ENCODE data around the gene MARCHF2.
A peak's percentile ranks its signal among the peaks of the same experiment; 100 is the strongest.

Gene MARCHF2

GRCh38 chr19:8452446-8453123, 39.5 kb downstream of the MARCHF2 start:
- peaks cover 80% of the 10 kb centered on the region for H3K4me1 Mint-ChIP-seq
- ATAC-seq, result no peak
- peak overlapping the region; percentile 5 for H3K4me3 Mint-ChIP-seq
- H3K36me3 Mint-ChIP-seq, result peaks cover 98% of the 10 kb centered on the region
- H3K9me3 Mint-ChIP-seq, result no peaks in the 10 kb centered on the region
- H3K27ac Mint-ChIP-seq, result peak overlapping the region; percentile 48
- DNase-seq (ENCODE audit: low spot score in 2 of 2), result no peak

GRCh38 chr19:8453616-8454015, 40.5 kb downstream of the MARCHF2 start:
- ATAC-seq (no peak), DNase-seq (ENCODE audit: low spot score in 2 of 2) (no peak)
- no peaks in the 10 kb centered on the region for H3K9me3 Mint-ChIP-seq
- H3K36me3 Mint-ChIP-seq, result peaks cover 98% of the 10 kb centered on the region
- H3K4me3 Mint-ChIP-seq, result no peak overlapping the region
- peaks cover 82% of the 10 kb centered on the region for H3K4me1 Mint-ChIP-seq
- H3K27ac Mint-ChIP-seq, result peak overlapping the region; percentile 5

DNA sequence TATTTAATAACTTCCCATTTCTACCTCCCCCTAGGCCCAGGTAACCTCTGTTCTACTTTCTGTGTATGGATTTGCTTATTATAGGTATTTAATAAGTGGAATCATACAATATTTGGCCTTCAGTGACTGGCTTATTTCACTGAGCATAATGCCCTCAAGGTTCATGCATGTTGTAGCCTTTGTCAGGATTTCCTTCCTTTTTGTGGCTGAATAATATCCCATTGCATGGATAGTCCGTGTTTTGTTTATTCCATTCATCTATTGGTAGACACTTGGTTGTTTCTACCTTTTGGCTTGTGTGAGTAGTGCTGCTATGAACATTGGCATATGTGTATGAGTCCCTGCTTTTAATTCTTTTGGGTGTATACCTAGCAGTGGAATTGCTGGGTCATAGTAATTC, 41.1 kb downstream of the MARCHF2 start:
- H3K27ac Mint-ChIP-seq, result peak overlapping the region; percentile 5
- no peak overlapping the region for H3K4me3 Mint-ChIP-seq
- ATAC-seq (no peak), DNase-seq (ENCODE audit: low spot score in 2 of 2) (no peak)
- H3K36me3 Mint-ChIP-seq, result peaks cover 98% of the 10 kb centered on the region
- no peaks in the 10 kb centered on the region for H3K9me3 Mint-ChIP-seq
- H3K4me1 Mint-ChIP-seq, result peaks cover 83% of the 10 kb centered on the region

- H3K4me3 Mint-ChIP-seq, result no peak overlapping the region
- DNase-seq (ENCODE audit: low spot score in 2 of 2) (no peak), ATAC-seq (no peak)
- peaks cover 98% of the 10 kb centered on the region for H3K36me3 Mint-ChIP-seq
- no peaks in the 10 kb centered on the region for H3K9me3 Mint-ChIP-seq
- H3K4me1 Mint-ChIP-seq, result peaks cover 85% of the 10 kb centered on the region
- peak overlapping the region; percentile 6 for H3K27ac Mint-ChIP-seq
These were observed 41.9 kb downstream of the MARCHF2 start for GRCh38 chr19:8455018-8455417.

DNA sequence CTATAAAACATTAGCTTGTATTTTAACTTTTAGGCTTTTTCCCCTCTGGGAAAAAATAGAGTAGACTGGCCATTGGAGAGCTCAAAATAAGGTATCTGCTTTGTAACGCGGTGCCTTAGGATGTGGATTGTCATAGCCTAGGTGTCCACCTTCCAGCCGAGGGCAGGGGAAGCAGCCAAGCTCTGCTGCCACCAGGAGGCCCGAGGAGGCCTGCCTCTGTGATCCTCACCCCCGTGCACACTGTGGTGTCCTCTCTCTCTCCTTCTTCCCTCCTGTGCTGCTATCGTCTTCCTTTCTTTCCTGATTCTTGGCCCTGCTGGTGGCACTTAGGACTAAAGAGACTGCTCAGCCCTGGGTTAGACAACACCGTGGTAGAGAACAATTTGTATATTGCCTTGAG, 43.0 kb downstream of the MARCHF2 start:
- Mint-ChIP-seq H3K4me3 (no peak overlapping the region), H3K36me3 (peaks cover 100% of the 10 kb centered on the region), H3K9me3 (no peaks in the 10 kb centered on the region), H3K27ac (no peak overlapping the region), H3K4me1 (peaks cover 89% of the 10 kb centered on the region)
- no peak for DNase-seq (ENCODE audit: low spot score in 2 of 2)
- ATAC-seq, result no peak

GRCh38 chr19:8457209-8457608, 44.1 kb downstream of the MARCHF2 start:
- peaks cover 89% of the 10 kb centered on the region for H3K4me1 Mint-ChIP-seq
- H3K27ac Mint-ChIP-seq, result peak overlapping the region; percentile 77

GRCh38 chr19:8457827-8458226, 44.7 kb downstream of the MARCHF2 start:
- peaks cover 100% of the 10 kb centered on the region for H3K36me3 Mint-ChIP-seq
- H3K4me3 Mint-ChIP-seq, result peak overlapping the region; percentile 13
- H3K9me3 Mint-ChIP-seq, result no peaks in the 10 kb centered on the region
- ATAC-seq (peak; percentile 91), DNase-seq (ENCODE audit: low spot score in 2 of 2) (no peak)
- peaks cover 89% of the 10 kb centered on the region for H3K4me1 Mint-ChIP-seq
- H3K27ac Mint-ChIP-seq, result peak overlapping the region; percentile 77

More at GRCh38 chr19:8457209-8457608, 44.1 kb downstream of the MARCHF2 start:
- ATAC-seq (no peak), DNase-seq (ENCODE audit: low spot score in 2 of 2) (no peak)
- peaks cover 100% of the 10 kb centered on the region for H3K36me3 Mint-ChIP-seq
- no peaks in the 10 kb centered on the region for H3K9me3 Mint-ChIP-seq
- no peak overlapping the region for H3K4me3 Mint-ChIP-seq

DNA sequence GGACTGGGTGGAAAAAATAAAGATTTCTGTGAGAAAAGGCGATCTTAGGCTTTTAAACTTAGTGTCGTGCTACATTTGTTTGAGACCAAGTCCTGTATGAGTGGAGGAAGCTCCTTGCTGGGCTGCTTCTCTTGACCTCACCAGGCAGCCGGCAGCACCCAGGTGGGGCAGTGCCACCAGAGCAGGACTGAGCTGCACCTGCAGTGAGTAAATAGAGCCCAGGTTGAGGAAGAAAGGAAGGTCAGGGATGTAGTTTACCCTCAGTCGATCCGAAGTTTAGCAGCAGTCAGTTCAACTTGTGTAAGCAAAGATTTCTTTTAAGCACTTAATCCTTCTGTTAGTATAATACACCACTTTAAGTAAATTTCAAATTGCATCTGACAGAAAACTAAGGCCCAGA, 45.3 kb downstream of the MARCHF2 start:
- Mint-ChIP-seq H3K4me1 (peaks cover 86% of the 10 kb centered on the region), H3K4me3 (peak overlapping the region; percentile 13), H3K27ac (peak overlapping the region; percentile 77), H3K36me3 (peaks cover 100% of the 10 kb centered on the region), H3K9me3 (no peaks in the 10 kb centered on the region)
- ATAC-seq, result no peak
- no peak for DNase-seq (ENCODE audit: low spot score in 2 of 2)

DNA sequence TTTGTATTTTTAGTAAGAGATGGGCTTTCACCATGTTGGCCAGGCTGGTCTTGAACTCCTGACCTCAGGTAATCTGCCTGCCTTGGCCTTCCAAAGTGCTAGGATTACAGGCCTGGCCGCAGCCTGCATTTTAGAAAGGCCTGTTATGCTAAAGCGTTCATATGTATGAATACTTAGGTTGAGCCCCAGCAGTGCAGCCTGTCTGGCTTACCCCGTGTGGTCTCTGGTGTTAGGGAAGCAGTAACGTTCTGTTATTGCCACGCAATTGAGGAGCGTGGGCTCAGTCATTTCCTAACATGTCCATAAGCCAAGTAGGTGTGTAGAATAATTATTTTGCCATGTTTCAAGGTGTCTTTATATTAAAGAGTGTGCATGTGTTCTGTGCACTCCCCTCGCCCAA, 46.0 kb downstream of the MARCHF2 start:
- Mint-ChIP-seq H3K4me3 (no peak overlapping the region), H3K27ac (peak overlapping the region; percentile 77), H3K4me1 (peaks cover 79% of the 10 kb centered on the region), H3K36me3 (peaks cover 100% of the 10 kb centered on the region), H3K9me3 (no peaks in the 10 kb centered on the region)
- DNase-seq (ENCODE audit: low spot score in 2 of 2), result no peak
- ATAC-seq, result no peak

DNA sequence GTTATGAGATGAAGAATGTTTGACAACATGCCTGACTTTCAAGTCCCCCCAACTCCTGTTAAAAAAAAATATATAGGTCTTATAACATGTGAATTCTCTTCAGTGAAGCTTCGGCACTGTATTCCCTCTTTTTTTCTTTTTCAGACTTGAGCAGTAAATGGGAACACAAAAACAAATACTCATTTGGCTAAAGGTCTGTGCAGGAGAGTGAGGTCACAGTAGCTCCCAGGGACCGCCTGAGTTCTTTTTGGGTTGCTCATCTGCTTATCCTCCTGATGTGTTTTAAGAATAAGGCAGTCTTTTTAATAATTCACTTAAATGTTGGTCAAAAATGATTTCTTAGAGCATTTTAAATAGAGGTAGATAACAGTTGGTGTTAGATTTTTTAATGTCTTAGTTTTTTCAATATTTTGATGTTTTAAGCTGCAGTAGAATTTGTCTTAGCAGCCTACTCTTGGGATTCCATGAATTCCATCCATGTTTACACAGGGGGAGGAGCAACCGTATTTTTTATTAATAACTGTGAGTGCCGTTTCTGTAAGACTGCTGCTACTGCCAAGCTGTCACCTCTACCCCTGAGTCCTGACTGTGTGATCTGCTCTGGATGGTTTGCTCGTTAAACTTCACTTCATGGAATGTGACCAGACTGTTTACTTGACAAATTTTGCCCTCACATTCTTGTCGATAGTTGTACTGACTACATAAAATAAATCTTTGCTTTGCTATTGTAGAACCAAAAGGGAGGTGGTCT, 46.6 kb downstream of the MARCHF2 start:
- H3K4me1 Mint-ChIP-seq, result peaks cover 73% of the 10 kb centered on the region
- ATAC-seq, result no peak

GRCh38 chr19:8460516-8461298, 47.6 kb downstream of the MARCHF2 start:
- peaks cover 100% of the 10 kb centered on the region for H3K36me3 Mint-ChIP-seq
- H3K4me3 Mint-ChIP-seq, result peak overlapping the region; percentile 26
- no peak for DNase-seq (ENCODE audit: low spot score in 2 of 2)
- peak; percentile 51 for ATAC-seq
- H3K9me3 Mint-ChIP-seq, result no peaks in the 10 kb centered on the region
- peaks cover 63% of the 10 kb centered on the region for H3K4me1 Mint-ChIP-seq
- peak overlapping the region; percentile 64 for H3K27ac Mint-ChIP-seq

More for the DNA sequence above, 46.6 kb downstream of the MARCHF2 start:
- H3K4me3 Mint-ChIP-seq, result peak overlapping the region; percentile 26
- H3K9me3 Mint-ChIP-seq, result no peaks in the 10 kb centered on the region
- no peak for DNase-seq (ENCODE audit: low spot score in 2 of 2)
- peaks cover 100% of the 10 kb centered on the region for H3K36me3 Mint-ChIP-seq
- peak overlapping the region; percentile 64 for H3K27ac Mint-ChIP-seq

DNA sequence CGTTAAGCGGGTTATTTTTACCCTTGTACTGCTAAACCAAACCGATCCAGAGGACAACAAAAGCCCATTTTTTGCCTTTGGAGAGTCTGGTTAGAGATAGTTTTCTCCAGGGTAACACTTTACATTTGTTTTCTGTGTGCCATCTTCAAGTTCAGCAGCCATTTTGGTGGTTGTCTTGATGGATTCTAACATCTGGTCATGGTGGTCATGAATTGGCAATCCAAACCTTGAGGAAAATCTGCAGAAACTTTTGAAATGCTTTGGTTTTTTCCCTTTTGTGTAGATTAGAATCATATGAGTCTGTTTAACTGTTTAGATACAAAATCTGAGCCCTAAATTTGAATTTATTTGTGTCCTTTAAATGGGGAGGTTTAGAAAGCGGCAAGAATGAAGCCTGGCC, 48.3 kb downstream of the MARCHF2 start:
- DNase-seq (ENCODE audit: low spot score in 2 of 2), result no peak
- Mint-ChIP-seq H3K4me1 (peaks cover 56% of the 10 kb centered on the region), H3K36me3 (peaks cover 100% of the 10 kb centered on the region), H3K4me3 (no peak overlapping the region), H3K9me3 (no peaks in the 10 kb centered on the region), H3K27ac (peak overlapping the region; percentile 64)
- no peak for ATAC-seq

DNA sequence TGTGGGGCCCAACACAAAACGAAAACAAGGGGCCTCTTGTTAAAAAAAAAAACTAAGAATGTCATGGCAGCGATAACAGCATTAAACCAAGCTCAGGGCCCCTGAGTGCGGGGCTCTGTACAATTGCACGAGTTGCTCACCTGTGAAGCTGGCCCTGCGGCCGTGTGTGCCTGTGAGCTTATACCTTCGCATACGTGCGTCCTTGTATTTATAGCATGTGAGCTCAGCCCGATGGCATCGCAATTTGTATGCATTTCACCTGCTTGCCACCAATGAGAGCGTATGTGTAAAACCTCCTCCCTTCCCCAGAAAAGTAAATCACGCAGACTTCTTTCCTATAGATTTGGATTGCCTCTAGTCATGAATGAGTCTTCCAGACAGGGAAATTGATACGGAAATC, 48.8 kb downstream of the MARCHF2 start:
- peaks cover 100% of the 10 kb centered on the region for H3K36me3 Mint-ChIP-seq

DNA sequence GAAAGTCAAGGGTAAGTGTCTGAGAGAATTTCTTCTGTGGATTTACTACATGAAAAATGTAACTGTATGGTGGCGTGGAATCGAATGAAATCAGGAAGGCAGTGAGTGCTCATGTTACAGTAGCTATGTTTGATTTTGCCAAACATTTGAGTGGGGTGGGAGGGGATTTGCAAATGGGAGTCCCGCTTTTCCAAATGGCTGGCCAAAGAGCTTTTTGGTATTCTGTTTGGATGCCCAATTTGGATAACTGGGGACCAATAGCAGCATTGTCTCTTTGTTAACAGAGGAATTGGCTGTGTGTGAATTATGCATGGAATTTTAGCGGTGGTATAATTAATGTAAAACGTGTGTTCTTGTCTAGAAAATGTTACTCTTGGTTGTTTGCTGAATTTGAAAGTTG, 49.5 kb downstream of the MARCHF2 start:
- no peak for ATAC-seq
- no peak for DNase-seq (ENCODE audit: low spot score in 2 of 2)
- Mint-ChIP-seq H3K4me1 (peaks cover 50% of the 10 kb centered on the region), H3K4me3 (no peak overlapping the region), H3K27ac (no peak overlapping the region), H3K9me3 (no peaks in the 10 kb centered on the region), H3K36me3 (peaks cover 100% of the 10 kb centered on the region)

More for the DNA sequence above, 48.8 kb downstream of the MARCHF2 start:
- H3K9me3 Mint-ChIP-seq, result no peaks in the 10 kb centered on the region
- ATAC-seq (no peak), DNase-seq (ENCODE audit: low spot score in 2 of 2) (no peak)
- H3K4me1 Mint-ChIP-seq, result peaks cover 51% of the 10 kb centered on the region
- H3K27ac Mint-ChIP-seq, result peak overlapping the region; percentile 64
- no peak overlapping the region for H3K4me3 Mint-ChIP-seq

GRCh38 chr19:8463365-8463764, 50.3 kb downstream of the MARCHF2 start:
- Mint-ChIP-seq H3K27ac (no peak overlapping the region), H3K36me3 (peaks cover 100% of the 10 kb centered on the region), H3K4me3 (no peak overlapping the region), H3K9me3 (no peaks in the 10 kb centered on the region), H3K4me1 (peaks cover 42% of the 10 kb centered on the region)
- ATAC-seq (no peak), DNase-seq (ENCODE audit: low spot score in 2 of 2) (no peak)

Measured in stimulated activated effector memory CD8-positive, alpha-beta T cell treated with anti-CD3 and anti-CD28 coated beads, Interleukin-12 subunit alpha, Interleukin-12 subunit beta, amount 100 ng/mL, for 72 hours (primary cell).